NCI-H128 (cell line): Measurements from ENCODE around the gene PCDHGA1.
A peak's percentile ranks its signal among the peaks of the same experiment; 100 is the strongest.

Experiments used
- DNase-seq: peaks from one replicate; lab custom pipeline; 2025; ENCODE audit not compliant: unreplicated experiment; lab: John Stamatoyannopoulos, UW

The PCDHGA1 gene

GRCh38 chr5:141512390-141512910 is 182.1 kb downstream of the PCDHGA1 start:
- no peak for DNase-seq

- DNase-seq: no peak
Measured at GRCh38 chr5:141512911-141513626, 182.8 kb downstream of the PCDHGA1 start.

DNA sequence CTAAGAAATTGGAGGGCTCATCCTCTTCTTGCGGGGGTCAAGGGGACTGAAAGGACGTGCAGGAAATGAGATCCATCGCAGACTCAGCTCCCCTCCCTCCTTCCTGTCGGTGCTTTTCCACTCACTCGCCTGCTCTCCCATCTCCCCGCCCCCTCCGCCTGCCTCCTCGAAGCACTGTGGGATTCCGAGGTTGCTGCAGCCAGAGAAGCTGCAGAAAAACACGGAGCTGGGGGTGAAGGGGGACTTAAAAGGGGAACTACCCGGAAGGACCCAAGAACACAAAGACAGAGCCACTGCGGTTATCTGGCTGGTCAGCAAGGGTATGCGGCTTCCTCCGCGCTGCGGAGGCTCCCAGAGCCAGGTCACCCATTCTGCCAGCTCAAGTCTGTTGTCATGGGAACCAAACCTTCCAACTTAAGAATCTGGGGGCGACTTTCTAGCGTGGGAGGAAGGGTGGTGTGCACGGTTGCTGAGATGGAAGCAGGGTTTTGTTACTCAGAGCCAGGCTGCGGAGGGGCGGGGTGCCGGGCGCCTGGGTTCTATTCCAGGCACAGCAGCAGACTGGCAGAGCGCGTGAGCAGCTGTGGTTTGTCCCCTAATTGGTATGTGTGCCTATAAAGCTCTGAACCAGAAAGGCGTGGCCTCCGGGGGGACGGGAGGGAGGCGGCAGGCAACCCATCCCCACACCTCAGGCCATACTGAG is 183.5 kb downstream of the PCDHGA1 start:
- DNase-seq: no peak

DNA sequence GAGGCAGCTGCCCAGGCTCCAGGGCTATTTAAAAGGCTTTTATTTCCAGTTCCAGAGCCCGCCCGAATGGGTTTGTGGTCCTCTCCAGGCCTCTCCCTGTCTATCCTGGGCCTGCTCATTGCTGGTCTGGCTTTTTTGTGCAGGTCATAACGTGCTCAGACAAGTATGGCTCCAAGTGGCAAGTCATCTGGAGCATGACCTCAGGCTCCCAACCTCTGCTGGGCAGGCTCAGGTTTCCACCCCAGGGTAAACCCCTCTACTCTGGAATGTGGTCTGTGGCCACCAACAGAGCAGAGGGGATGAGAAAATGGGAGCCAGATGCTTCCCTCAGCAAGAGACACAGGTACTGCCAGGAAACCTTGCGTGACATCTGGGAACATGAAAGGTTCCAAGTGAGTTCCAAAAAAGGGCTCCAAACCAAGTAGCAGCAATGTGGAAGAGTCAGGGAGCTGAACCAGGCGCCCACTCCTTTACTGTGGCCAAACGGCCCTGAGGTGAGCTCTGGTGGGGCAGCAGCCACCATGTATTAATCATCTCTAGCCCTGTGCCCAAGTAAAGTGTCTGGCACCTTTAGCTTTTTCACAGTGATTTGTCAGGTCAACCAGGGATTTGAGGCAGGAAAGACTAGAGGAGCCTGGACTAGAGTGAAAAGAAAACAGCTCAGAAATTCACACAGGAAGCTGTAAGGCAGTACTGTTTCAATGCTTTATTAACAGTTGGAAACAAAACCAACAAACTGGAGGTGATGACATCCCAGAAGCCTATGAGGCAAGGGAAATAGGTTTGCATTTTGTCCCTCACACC is 184.2 kb downstream of the PCDHGA1 start:
- DNase-seq: no peak

- no peak for DNase-seq
Measured at GRCh38 chr5:141515141-141515540, 184.8 kb downstream of the PCDHGA1 start.

GRCh38 chr5:141515946-141516671 is 185.8 kb downstream of the PCDHGA1 start:
- no peak for DNase-seq

DNA sequence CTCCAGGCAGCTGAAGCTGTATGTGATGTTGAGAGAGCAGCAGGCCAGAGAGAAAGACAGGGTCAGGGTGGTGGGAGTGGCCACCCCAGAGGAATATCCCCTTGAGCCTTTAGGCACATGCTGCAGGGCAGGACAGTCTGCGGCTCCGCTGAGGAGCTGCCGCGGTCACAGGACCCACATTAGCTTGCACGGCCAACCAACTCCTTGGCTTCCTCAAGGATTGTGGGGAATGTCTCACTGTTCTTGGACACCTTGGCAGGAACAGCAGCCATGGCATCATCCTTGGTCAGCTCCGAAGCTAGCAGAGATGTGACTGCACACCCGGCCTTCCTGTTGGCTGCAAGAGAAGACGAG is 186.3 kb downstream of the PCDHGA1 start:
- no peak for DNase-seq

DNA sequence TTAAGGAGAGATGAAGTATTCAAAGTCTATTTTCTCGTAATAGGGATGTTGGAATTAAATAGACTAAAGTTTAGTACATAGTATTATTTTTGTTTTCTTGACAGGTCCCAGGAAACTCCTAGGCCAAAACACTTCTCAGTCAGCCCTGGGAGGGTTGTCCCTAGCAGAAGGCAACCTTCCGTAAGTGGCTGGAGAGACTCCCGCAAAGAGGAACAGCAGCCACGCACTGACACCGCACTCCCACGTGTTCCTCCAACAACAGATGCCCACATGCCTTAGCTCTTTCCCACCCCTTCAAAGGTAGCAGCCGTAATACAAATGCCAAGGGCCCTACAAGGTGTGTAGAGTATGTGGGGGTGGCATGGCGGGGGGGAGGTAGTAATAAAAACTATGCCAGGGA is 187.0 kb downstream of the PCDHGA1 start:
- no peak for DNase-seq

GRCh38 chr5:141517880-141518617 is 187.7 kb downstream of the PCDHGA1 start:
- no peak for DNase-seq

DNA sequence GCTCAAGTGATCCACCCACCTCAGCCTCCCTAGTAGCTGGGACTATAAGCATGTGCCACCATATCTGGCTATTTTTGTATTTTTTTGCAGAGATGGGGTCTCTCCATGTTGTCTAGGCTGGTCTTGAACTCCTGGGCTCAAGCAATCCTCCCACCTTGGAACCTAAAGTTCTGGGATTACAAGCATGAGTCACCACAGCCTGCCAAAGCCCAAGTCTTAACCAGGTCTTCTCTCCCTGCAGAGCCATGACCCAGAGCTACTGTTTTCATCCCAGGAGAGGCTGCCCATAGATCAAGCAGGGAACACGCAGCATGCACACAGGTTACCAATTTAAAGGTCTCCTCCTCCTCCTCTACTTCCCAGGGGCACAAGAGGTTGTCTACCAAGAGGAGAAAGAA is 188.3 kb downstream of the PCDHGA1 start:
- DNase-seq: no peak

- DNase-seq: no peak
Measured at GRCh38 chr5:141519605-141520565, 189.6 kb downstream of the PCDHGA1 start.

DNA sequence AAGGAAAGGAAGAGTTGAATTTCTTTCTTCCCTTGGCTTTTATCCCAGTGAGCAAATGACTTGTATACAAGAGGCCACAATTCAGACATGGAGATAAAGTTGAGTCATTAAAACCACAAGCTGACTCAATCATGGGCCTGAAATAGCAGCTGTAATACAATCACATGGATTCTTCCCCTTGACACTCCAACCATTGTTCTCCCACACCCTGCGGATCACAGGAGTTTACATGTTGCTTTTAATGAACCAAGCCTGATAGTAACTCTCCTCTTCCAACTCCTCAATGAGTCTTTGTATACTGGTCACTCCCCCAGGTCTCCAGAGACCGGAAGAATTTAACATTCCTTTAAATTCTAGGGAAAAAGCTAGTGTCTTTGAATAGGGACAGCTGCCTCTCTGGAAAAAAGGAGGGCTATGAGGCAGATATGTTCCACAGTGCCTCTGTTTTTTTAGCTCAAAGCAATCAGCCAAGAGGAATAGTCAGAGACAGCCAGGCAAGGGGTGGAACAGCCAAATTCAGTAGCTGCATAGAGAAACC is 191.0 kb downstream of the PCDHGA1 start:
- DNase-seq: no peak

DNA sequence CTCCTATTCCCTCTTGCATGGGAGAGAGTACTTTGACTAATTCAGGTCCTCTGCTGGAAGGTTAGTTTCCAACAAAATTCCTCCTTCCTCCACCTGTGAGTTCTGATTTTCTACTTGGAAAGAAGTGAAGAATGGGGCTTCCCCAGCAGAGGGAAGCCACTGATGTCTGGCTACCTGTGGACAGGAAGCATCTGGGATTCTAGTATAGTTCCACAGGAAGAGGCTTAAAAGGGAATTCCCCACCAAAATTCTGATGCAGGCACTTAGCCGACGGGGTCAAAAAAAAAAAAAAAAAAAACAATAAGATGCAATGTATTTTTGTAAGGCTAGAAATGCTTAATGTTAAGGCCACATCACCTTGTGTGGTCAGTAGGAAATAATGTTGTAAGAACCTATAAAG is 192.0 kb downstream of the PCDHGA1 start:
- no peak for DNase-seq

- no peak for DNase-seq
Measured at GRCh38 chr5:141523991-141524390, 193.7 kb downstream of the PCDHGA1 start.

- DNase-seq: peak; percentile 17
Measured at GRCh38 chr5:141524604-141525597, 194.6 kb downstream of the PCDHGA1 start.

- DNase-seq: no peak
Measured at GRCh38 chr5:141525653-141526052, 195.3 kb downstream of the PCDHGA1 start.

GRCh38 chr5:141527426-141527825 is 197.1 kb downstream of the PCDHGA1 start:
- no peak for DNase-seq
